IMR-90 (cell line): ENCODE results near the gene FER. TPM values are rescaled to one million over a fixed set of nuclear protein-coding genes. Genes with fewer than 3 reads are reported as not detected.

Source experiments
- ATAC-seq: fragments of 200-7000 bp; cut with Tn5 transposase; 2 replicates; pipeline ENCODE4 v1.9.1; 2020; ENCODE audit warnings: low read depth, mild to moderate bottlenecking, moderate library complexity
- BruUV-seq: library from RNA; stranded (reverse); fragments of 400-500 nt; replicated peaks from 2 replicates; lab custom pipeline; 2021; lab: Mats Ljungman, UMichigan
- CTCF ChIA-PET: fragments of 300-600 bp; formaldehyde crosslinking; extraction: SDS; loops from one replicate; lab custom pipeline; 2021; ENCODE audit warnings: antibody characterized with exemption; lab: Yijun Ruan, JAX
- POLR2A ChIA-PET: fragments of 300-600 bp; sonication (Branson Sonifier 250); formaldehyde crosslinking; loops from one replicate; lab custom pipeline; 2022; ENCODE audit warnings: antibody characterized with exemption; ENCODE audit not compliant: unreplicated experiment; lab: Charles Lee
- DNase-seq: peaks from one replicate; pipeline ENCODE4 v3.0.0; 2013
- H2AFZ ChIP-seq: replicated peaks from 2 replicates; pipeline ENCODE3; 2013; ENCODE audit warnings: low read length, mild to moderate bottlenecking; ENCODE audit not compliant: poor library complexity
- H2AK5ac ChIP-seq: 2 replicates; pipeline ENCODE4 v1.6.1; 2013; ENCODE audit warnings: low read depth, low read length, inconsistent platforms
- H2AK9ac ChIP-seq: replicated peaks from 2 replicates; pipeline ENCODE3; 2013; ENCODE audit warnings: mild to moderate bottlenecking, low read depth, low read length, moderate library complexity; ENCODE audit not compliant: poor library complexity
- H2BK120ac ChIP-seq: 2 replicates; pipeline ENCODE4 v1.6.1; 2013; ENCODE audit warnings: low read depth, low read length, inconsistent platforms
- H2BK15ac ChIP-seq: 3 replicates; pipeline ENCODE4 v1.6.1; 2013; ENCODE audit warnings: low read depth, low read length, inconsistent platforms
- H2BK20ac ChIP-seq: 2 replicates; pipeline ENCODE4 v1.6.1; 2013; ENCODE audit warnings: low read depth, mild to moderate bottlenecking, inconsistent platforms, low read length, moderate library complexity
- H2BK5ac ChIP-seq: 2 replicates; pipeline ENCODE4 v1.6.1; 2013; ENCODE audit warnings: mild to moderate bottlenecking, low read depth, low read length, inconsistent platforms; ENCODE audit not compliant: poor library complexity, severe bottlenecking
- H3K14ac ChIP-seq: replicated peaks from 2 replicates; pipeline ENCODE4 v1.6.1; 2013; ENCODE audit warnings: low read depth, low read length, inconsistent platforms
- H3K18ac ChIP-seq: 2 replicates; pipeline ENCODE4 v1.6.1; 2013; ENCODE audit warnings: low read depth, low read length, control low read depth
- H3K23ac ChIP-seq: 2 replicates; pipeline ENCODE4 v1.6.1; 2013; ENCODE audit warnings: low read depth, low read length, inconsistent platforms
- H3K27ac ChIP-seq: 2 replicates; pipeline ENCODE4 v1.5.1; 2013; ENCODE audit warnings: mild to moderate bottlenecking, control low read depth, low read length; ENCODE audit not compliant: insufficient read depth
- H3K27me3 ChIP-seq: 2 replicates; pipeline ENCODE4 v1.6.1; 2013; ENCODE audit warnings: low read length; ENCODE audit not compliant: control insufficient read depth, insufficient read depth
- H3K36me3 ChIP-seq: 2 replicates; pipeline ENCODE4 v1.6.1; 2013; ENCODE audit warnings: low read length, mixed read lengths; ENCODE audit not compliant: control insufficient read depth, insufficient read depth
- H3K4ac ChIP-seq: 2 replicates; pipeline ENCODE4 v1.6.1; 2013; ENCODE audit warnings: low read depth, low read length, inconsistent platforms
- H3K4me1 ChIP-seq: 2 replicates; pipeline ENCODE4 v1.6.1; 2013; ENCODE audit warnings: low read length, mixed read lengths; ENCODE audit not compliant: control insufficient read depth, insufficient read depth
- H3K4me2 ChIP-seq: 2 replicates; pipeline ENCODE4 v1.6.1; 2013; ENCODE audit warnings: low read depth, mild to moderate bottlenecking, control low read depth, low read length, moderate library complexity
- H3K4me3 ChIP-seq: 2 replicates; pipeline ENCODE4 v1.5.1; 2013; ENCODE audit warnings: low read depth, mild to moderate bottlenecking, control low read depth, low read length, moderate library complexity; ENCODE audit not compliant: insufficient read depth
- H3K56ac ChIP-seq: 2 replicates; pipeline ENCODE4 v1.6.1; 2013; ENCODE audit warnings: low read length, inconsistent platforms; ENCODE audit not compliant: insufficient read depth; ENCODE audit errors: extremely low read depth
- H3K79me1 ChIP-seq, 2 experiments: 2 replicates each; pipeline ENCODE4 v1.6.1; 2013; ENCODE audit warnings: low read length in 2 of 2, inconsistent platforms in 1 of 2, low read depth in 1 of 2
- H3K9ac ChIP-seq: 2 replicates; pipeline ENCODE4 v1.6.1; 2013; ENCODE audit warnings: low read depth, low read length, control low read depth
- H3K9me1 ChIP-seq: 2 replicates; pipeline ENCODE4 v1.6.1; 2013; ENCODE audit warnings: low read length, inconsistent platforms; ENCODE audit not compliant: insufficient read depth
- H3K9me3 ChIP-seq: 2 replicates; pipeline ENCODE4 v1.6.1; 2013; ENCODE audit warnings: low read length; ENCODE audit not compliant: control insufficient read depth, insufficient read depth
- H4K20me1 ChIP-seq: 2 replicates; pipeline ENCODE4 v1.6.1; 2013; ENCODE audit warnings: low read length, inconsistent platforms; ENCODE audit not compliant: insufficient read depth
- H4K5ac ChIP-seq: 2 replicates; pipeline ENCODE4 v1.6.1; 2013; ENCODE audit warnings: mild to moderate bottlenecking, low read depth, low read length, control low read depth
- H4K8ac ChIP-seq, 2 experiments: 2 replicates each; pipeline ENCODE4 v1.6.1; 2013; ENCODE audit warnings: low read depth in 2 of 2, low read length in 2 of 2, control low read depth in 1 of 2, inconsistent platforms in 1 of 2
- H4K91ac ChIP-seq: 2 replicates; pipeline ENCODE4 v1.6.1; 2013; ENCODE audit warnings: low read depth, low read length, inconsistent platforms; ENCODE audit not compliant: insufficient read depth
- CEBPB ChIP-seq: IDR thresholded peaks from 2 replicates; pipeline ENCODE4 v1.6.1; 2012; ENCODE audit warnings: low read depth, low read length, improper control_type of control experiment
- MAZ ChIP-seq: IDR thresholded peaks from 2 replicates; pipeline ENCODE4 v1.6.1; 2012; ENCODE audit warnings: low read depth, mild to moderate bottlenecking, low read length, improper control_type of control experiment, moderate library complexity, borderline replicate concordance
- POLR2A ChIP-seq: IDR thresholded peaks from 2 replicates; pipeline ENCODE4 v1.6.1; 2012; ENCODE audit warnings: mild to moderate bottlenecking, low read depth, low read length
- RAD21 ChIP-seq: IDR thresholded peaks from 2 replicates; pipeline ENCODE4 v1.6.1; 2012; ENCODE audit warnings: low read length, improper control_type of control experiment
- RCOR1 ChIP-seq: IDR thresholded peaks from 2 replicates; pipeline ENCODE4 v1.6.1; 2012; ENCODE audit warnings: mild to moderate bottlenecking, low read length, improper control_type of control experiment; ENCODE audit not compliant: insufficient replicate concordance
- WGBS, 2 experiments: methylation state at CpG; one replicate each; pipeline versions ENCODE4 v1.1.5 to v1.1.7; 2013; ENCODE audit warnings: missing lambda C conversion rate in 2 of 2; ENCODE audit not compliant: insufficient read length in 1 of 2; ENCODE audit errors: extremely low coverage in 2 of 2; 5-methylcytosine and 5-hydroxymethylcytosine counted together
- dilution Hi-C: fragments of 300-500 bp; cut with HindIII; formaldehyde crosslinking; loops from one replicate; pipeline ENCODE4 v1.14.3; 2018; ENCODE audit warnings: low sequenced_read_pairs; ENCODE audit not compliant: unreplicated experiment
- in situ Hi-C: fragments of 300-500 bp; cut with MboI; formaldehyde crosslinking; loops from 3 replicates; pipeline ENCODE4 v1.14.3; 2019; ENCODE audit warnings: low sequenced_read_pairs, inconsistent platforms, mixed read lengths
- intact Hi-C: fragments of 100-400 bp; cut with micrococcal nuclease; formaldehyde crosslinking; loops from 2 replicates; pipeline ENCODE4 v1.10.0; 2022
- polyA plus RNA-seq, 3 experiments: library from polyadenylated mRNA; depleted of rRNA; stranded (reverse); fragments of >200 nt; gene quantifications; 2 replicates each; pipeline ENCODE4 v1.2.3, GENCODE V29; 2012; ENCODE audit warnings: low replicate concordance in 1 of 3
- total RNA-seq: library from RNA; depleted of rRNA; stranded (reverse); fragments of >200 nt; gene quantifications from 2 replicates; pipeline ENCODE4 v1.2.3, GENCODE V29; 2012
- TF ChIP-seq, protein P1 (sequence below): fragments of 150-350 bp; IDR thresholded peaks from 2 replicates; pipeline ENCODE4 v1.6.1; 2017; ENCODE audit warnings: mild to moderate bottlenecking, antibody characterized with exemption, low read length, low read depth
- TF ChIP-seq, protein P2 (sequence below): fragments of 150-350 bp; IDR thresholded peaks from 2 replicates; pipeline ENCODE4 v1.6.1; 2016; ENCODE audit warnings: low read depth, mild to moderate bottlenecking, low read length, moderate library complexity, borderline replicate concordance
- TF ChIP-seq, protein P3 (sequence below): conservative IDR thresholded peaks from 2 replicates; pipeline ENCODE4 v1.5.1; 2012; ENCODE audit warnings: mild to moderate bottlenecking, low read depth, low read length, improper control_type of control experiment

FER gene
- total and polyA plus RNA-seq, 2 of the 4 experiments (the other 2 are of a cell fraction), result 3.5 to 32.4 TPM

DNA sequence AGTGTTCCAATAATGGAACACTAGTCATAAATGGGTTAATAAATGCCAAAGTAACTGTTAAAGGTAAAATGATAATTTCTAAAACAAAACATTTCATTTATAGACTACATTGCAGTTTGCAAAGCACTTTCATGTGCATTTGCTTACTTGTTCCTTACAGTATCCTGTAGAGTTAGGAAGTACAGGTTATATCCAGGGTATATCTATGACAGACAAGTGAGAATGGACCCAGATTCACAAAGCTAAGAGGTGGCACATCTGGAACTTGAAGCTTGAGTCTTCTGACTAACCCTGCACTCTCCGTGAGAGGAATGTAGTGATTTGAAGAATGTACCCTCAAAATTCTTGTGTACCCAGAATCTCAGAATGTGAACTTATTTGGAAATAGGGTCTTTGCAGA, 121.4 kb downstream of the FER start:
- dilution Hi-C loops, result no loop called here
- Histone ChIP-seq H3K4ac (no peak overlapping the region), H2BK15ac (no peak overlapping the region), H3K4me3 (no peak overlapping the region), H3K18ac (no peak overlapping the region), H2BK20ac (no peak overlapping the region), H2BK120ac (no peak overlapping the region), H3K27ac (no peak overlapping the region), H4K5ac (no peak overlapping the region), H4K8ac (no peak overlapping the region), H4K20me1 (no peaks in the 10 kb centered on the region), H2AK5ac (no peak overlapping the region), H3K4me2 (no peak overlapping the region), H3K23ac (no peak overlapping the region), H3K36me3 (no peaks in the 10 kb centered on the region; the same call in 1 of the 2 replicates), H3K9me3 (no peaks in the 10 kb centered on the region), H3K56ac (no peak overlapping the region), H2AFZ (no peak overlapping the region), H2BK5ac (no peak overlapping the region), H3K27me3 (no peaks in the 10 kb centered on the region), H3K4me1 (no peaks in the 10 kb centered on the region), H3K9me1 (no peaks in the 10 kb centered on the region), H2AK9ac (no peak overlapping the region), H3K14ac (no peak overlapping the region), H3K79me1 (no peaks in the 10 kb centered on the region), H3K9ac (no peak overlapping the region), H4K91ac (no peak overlapping the region)
- POLR2A ChIA-PET, result no interaction called here
- in situ Hi-C loops, result no loop called here
- no TSS peak for BruUV-seq
- no CpG with 5 or more reads among the region's 1 CpG for WGBS, 2 experiments
- CTCF ChIA-PET, result interaction anchor here (0.6 kb wide), 1 partner anchor 30 kb away, joined by 3 read pairs; no protein-coding TSS in a partner anchor
- TF ChIP-seq MAZ (no peak), CEBPB (no peak), RCOR1 (no peak), POLR2A (no peak), RAD21 (no peak)
- TF ChIP-seq, protein P1, sequence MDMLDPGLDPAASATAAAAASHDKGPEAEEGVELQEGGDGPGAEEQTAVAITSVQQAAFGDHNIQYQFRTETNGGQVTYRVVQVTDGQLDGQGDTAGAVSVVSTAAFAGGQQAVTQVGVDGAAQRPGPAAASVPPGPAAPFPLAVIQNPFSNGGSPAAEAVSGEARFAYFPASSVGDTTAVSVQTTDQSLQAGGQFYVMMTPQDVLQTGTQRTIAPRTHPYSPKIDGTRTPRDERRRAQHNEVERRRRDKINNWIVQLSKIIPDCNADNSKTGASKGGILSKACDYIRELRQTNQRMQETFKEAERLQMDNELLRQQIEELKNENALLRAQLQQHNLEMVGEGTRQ, result no peak
- TF ChIP-seq, protein P2, sequence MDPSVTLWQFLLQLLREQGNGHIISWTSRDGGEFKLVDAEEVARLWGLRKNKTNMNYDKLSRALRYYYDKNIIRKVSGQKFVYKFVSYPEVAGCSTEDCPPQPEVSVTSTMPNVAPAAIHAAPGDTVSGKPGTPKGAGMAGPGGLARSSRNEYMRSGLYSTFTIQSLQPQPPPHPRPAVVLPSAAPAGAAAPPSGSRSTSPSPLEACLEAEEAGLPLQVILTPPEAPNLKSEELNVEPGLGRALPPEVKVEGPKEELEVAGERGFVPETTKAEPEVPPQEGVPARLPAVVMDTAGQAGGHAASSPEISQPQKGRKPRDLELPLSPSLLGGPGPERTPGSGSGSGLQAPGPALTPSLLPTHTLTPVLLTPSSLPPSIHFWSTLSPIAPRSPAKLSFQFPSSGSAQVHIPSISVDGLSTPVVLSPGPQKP, result no peak
- TF ChIP-seq, protein P3, sequence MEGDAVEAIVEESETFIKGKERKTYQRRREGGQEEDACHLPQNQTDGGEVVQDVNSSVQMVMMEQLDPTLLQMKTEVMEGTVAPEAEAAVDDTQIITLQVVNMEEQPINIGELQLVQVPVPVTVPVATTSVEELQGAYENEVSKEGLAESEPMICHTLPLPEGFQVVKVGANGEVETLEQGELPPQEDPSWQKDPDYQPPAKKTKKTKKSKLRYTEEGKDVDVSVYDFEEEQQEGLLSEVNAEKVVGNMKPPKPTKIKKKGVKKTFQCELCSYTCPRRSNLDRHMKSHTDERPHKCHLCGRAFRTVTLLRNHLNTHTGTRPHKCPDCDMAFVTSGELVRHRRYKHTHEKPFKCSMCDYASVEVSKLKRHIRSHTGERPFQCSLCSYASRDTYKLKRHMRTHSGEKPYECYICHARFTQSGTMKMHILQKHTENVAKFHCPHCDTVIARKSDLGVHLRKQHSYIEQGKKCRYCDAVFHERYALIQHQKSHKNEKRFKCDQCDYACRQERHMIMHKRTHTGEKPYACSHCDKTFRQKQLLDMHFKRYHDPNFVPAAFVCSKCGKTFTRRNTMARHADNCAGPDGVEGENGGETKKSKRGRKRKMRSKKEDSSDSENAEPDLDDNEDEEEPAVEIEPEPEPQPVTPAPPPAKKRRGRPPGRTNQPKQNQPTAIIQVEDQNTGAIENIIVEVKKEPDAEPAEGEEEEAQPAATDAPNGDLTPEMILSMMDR, result no peak
- intact Hi-C loops, result no loop called here
- DNase-seq, result no peak
- ATAC-seq, result no peak
